GM12873 (cell line): Measurements from ENCODE around the gene PCDHGC4.

ENCODE experiments used
- CTCF ChIP-seq: IDR thresholded peaks from 2 replicates; pipeline ENCODE4 v1.5.1; 2012; ENCODE audit warnings: low read depth, mild to moderate bottlenecking, moderate library complexity, low read length, control low read depth; ENCODE audit not compliant: insufficient read depth; ENCODE audit errors: missing control alignments

Gene PCDHGC4

GRCh38 chr5:141476132-141476911 lies 8.5 kb upstream of the PCDHGC4 start:
- no peak for TF ChIP-seq CTCF

DNA sequence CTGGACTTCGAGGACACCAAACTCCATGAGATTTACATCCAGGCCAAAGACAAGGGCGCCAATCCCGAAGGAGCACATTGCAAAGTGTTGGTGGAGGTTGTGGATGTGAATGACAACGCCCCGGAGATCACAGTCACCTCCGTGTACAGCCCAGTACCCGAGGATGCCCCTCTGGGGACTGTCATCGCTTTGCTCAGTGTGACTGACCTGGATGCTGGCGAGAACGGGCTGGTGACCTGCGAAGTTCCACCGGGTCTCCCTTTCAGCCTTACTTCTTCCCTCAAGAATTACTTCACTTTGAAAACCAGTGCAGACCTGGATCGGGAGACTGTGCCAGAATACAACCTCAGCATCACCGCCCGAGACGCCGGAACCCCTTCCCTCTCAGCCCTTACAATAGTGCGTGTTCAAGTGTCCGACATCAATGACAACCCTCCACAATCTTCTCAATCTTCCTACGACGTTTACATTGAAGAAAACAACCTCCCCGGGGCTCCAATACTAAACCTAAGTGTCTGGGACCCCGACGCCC lies 7.7 kb upstream of the PCDHGC4 start:
- TF ChIP-seq CTCF: no peak

GRCh38 chr5:141477815-141478214 lies 7.0 kb upstream of the PCDHGC4 start:
- no peak for TF ChIP-seq CTCF

DNA sequence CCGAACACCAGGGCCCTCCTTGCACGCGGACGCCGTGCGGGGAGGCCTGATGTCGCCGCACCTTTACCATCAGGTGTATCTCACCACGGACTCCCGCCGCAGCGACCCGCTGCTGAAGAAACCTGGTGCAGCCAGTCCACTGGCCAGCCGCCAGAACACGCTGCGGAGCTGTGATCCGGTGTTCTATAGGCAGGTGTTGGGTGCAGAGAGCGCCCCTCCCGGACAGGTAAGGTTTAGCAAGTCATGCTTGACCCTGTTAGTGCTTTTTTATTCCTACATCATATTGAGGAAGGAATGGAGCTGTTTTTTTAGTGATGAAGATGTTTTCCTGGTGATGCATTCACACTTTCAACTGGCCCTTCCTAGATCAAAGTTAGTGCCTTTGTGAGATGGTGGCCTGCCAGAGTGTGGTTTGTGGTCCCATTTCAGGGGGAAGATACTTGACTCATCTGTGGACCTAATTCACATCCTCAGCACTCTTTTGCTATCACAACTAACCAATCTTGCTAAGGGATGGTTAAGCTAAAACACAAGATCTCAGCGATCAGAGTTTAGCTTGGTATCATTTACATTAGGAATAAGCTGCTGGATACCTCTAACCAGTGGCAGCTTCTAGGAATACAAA lies 6.4 kb upstream of the PCDHGC4 start:
- TF ChIP-seq CTCF: peak; percentile 58

DNA sequence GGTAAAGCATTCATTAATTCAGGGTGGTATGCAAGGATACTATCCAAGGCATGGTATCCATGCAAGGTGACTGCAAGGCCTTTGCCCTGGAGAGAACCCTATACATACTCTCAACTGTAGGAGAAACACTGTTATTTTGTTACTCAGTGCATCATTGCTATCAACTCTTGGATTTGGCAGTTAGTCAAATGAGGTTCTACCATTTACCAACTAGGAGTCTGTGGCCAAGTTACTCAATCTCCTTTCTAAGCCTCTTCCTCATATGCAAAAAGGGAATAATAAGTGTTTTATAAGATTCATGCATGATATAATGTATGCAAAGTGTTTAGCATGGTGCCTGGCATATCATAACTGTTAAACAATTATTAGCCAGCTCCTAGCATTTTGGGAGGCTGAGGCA lies 5.1 kb upstream of the PCDHGC4 start:
- no peak for TF ChIP-seq CTCF

GRCh38 chr5:141483902-141484301 lies 928 bp upstream of the PCDHGC4 start:
- no peak for TF ChIP-seq CTCF

DNA sequence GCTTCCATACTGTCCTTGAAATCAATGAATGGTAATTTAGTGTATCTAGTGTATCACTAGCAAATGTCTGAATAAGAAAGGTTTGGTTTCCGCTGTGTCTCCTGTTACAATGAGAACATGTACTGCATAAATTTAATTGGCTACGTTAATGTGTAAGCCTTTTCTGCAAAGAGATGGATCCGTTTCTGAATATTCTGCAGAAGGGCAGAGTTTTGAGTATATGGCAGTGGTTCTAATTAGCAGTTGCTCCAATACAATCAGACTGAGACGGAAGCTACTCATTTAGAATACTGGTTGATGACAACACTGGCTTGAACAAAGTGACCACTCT lies 555 bp upstream of the PCDHGC4 start:
- TF ChIP-seq CTCF: no peak
